ENCODE measurements around the gene PRKN.

GRCh38 chr6:161837449-161837735 lies 890.2 kb downstream of the PRKN start:
- no peak for TF ChIP-seq CTCF (IDR thresholded peaks at IDR 0.05; ENCODE audit: low read length)
- TF ChIP-seq EZH2 (optimal IDR thresholded peaks at IDR 0.05; ENCODE audit: low read depth, low read length): no peak
